Gastrocnemius medialis (tissue), 4 donors: ENCODE measurements around the gene AHCYL1.

Experiments
- POLR2A ChIP-seq, 2 donors: fragments of 450-650 bp; IDR thresholded peaks; one replicate each; pipeline ENCODE4 v1.6.1; 2017; ENCODE audit warnings: antibody characterized with exemption in 2 of 2, mild to moderate bottlenecking in 2 of 2, moderate library complexity in 2 of 2
- TF ChIP-seq, protein P1 (sequence below), 5 experiments: fragments of 450-650 bp in 3 of 5; fragments of 200-600 bp in 2 of 5; sonication (generic) in 2 of 5; IDR thresholded peaks in 4 of 5; conservative IDR thresholded peaks in 1 of 5; 1 replicate in 4 of 5; 2 replicates in 1 of 5; pipeline ENCODE4 v1.5.1; 2016 to 2019; ENCODE audit warnings: antibody characterized with exemption in 5 of 5, mild to moderate bottlenecking in 3 of 5, moderate library complexity in 3 of 5

DNA sequence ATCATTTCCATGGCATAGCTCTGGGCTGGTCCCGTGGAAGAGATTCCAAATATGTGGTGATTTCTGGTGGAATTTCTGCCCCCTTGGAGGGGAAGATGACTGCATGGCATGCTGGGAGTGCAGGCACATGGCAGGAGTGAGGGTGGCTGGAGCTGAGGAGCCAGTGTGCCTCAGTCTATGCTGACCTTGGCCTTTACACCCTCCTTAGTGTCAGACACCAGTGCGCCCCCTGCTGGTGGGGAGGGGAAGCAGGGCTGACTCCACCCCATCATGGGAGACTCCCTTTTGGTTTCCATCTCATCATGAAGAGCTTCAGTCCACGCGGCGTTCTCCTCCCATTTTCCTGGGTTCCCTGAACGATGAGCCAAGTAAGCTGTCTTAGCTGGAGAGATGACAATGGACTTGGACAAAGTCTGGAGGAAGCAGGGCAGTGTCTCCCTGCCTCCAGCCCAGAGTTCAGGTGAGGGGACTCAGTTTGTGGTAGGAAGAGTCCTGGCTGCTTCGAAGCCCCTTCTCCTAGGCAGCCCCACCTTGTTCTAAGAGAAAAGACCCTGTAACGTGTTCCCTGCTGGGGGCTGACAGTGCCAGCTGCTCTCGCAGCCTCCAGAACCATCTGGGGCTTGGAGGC is 75.6 kb downstream of the AHCYL1 start:
- TF ChIP-seq, protein P1, sequence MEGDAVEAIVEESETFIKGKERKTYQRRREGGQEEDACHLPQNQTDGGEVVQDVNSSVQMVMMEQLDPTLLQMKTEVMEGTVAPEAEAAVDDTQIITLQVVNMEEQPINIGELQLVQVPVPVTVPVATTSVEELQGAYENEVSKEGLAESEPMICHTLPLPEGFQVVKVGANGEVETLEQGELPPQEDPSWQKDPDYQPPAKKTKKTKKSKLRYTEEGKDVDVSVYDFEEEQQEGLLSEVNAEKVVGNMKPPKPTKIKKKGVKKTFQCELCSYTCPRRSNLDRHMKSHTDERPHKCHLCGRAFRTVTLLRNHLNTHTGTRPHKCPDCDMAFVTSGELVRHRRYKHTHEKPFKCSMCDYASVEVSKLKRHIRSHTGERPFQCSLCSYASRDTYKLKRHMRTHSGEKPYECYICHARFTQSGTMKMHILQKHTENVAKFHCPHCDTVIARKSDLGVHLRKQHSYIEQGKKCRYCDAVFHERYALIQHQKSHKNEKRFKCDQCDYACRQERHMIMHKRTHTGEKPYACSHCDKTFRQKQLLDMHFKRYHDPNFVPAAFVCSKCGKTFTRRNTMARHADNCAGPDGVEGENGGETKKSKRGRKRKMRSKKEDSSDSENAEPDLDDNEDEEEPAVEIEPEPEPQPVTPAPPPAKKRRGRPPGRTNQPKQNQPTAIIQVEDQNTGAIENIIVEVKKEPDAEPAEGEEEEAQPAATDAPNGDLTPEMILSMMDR (IDR thresholded peaks at IDR 0.05 in 4 of 5, conservative IDR thresholded peaks at IDR 0.05 in 1 of 5): peak; percentile 18 to 72 (median 50)
- TF ChIP-seq POLR2A (IDR thresholded peaks at IDR 0.05): no peak
